Thoracic aorta endothelial cell (primary cell): ENCODE measurements around the gene NEK6. TPM values are rescaled to one million over a fixed set of nuclear protein-coding genes. Genes with fewer than 3 reads are reported as not detected.

Experiments
- total RNA-seq: library from RNA; depleted of rRNA; stranded (reverse); fragments of >200 nt; gene quantifications from 2 replicates; pipeline ENCODE4 v1.2.3, GENCODE V29; 2012

NEK6 gene
- total RNA-seq = 36.3 and 50.5 TPM in 2 replicates

GRCh38 chr9:124257844-124258606 lies at the start of gene NEK6:
Gene NEK6 (plus strand): TSS chr9:124257949. CDS start chr9:124301965, 44,016 bp downstream.

Other genes with a start within 250 kb of the NEK6 start
- not detected in 2 replicates for gene LHX2, start 246.2 kb upstream of the NEK6 start, total RNA-seq
- 180 and 200 TPM in 2 replicates for gene PSMB7, start 157.5 kb downstream of the NEK6 start, total RNA-seq
- gene ADGRD2, start 192.5 kb downstream of the NEK6 start, total RNA-seq = not detected in 2 replicates
- not detected in 2 replicates for gene NR5A1, start 249.4 kb downstream of the NEK6 start, total RNA-seq